GM23338 (cell line): ENCODE data around the gene NOVA1. TPM values are rescaled to one million over a fixed set of nuclear protein-coding genes. Genes with fewer than 3 reads are reported as not detected.

Source experiments
- ATAC-seq: fragments of 200-7000 bp; cut with Tn5 transposase; 3 replicates; pipeline ENCODE4 v1.9.1; 2020
- DNase-seq: peaks from one replicate; pipeline ENCODE4 v3.0.0-alpha.2; 2015; ENCODE audit warnings: low spot score
- H2AFZ ChIP-seq: fragments of 200-600 bp; sonication (generic); 2 replicates; pipeline ENCODE4 v1.8.0; 2016; ENCODE audit warnings: antibody characterized with exemption, mild to moderate bottlenecking, moderate library complexity
- H3F3A ChIP-seq: fragments of 200-600 bp; sonication (generic); replicated peaks from 2 replicates; pipeline ENCODE4 v1.8.0; 2017; ENCODE audit warnings: antibody characterized with exemption, mixed run types, low read depth
- H3K27ac ChIP-seq: fragments of 200-600 bp; sonication (generic); 2 replicates; pipeline ENCODE4 v1.6.1; 2016; ENCODE audit warnings: low read depth
- H3K27me3 ChIP-seq: fragments of 200-600 bp; sonication (generic); 2 replicates; pipeline ENCODE4 v1.8.0; 2016; ENCODE audit warnings: mild to moderate bottlenecking, mixed run types, moderate library complexity; ENCODE audit not compliant: insufficient read depth
- H3K36me3 ChIP-seq: fragments of 200-600 bp; sonication (generic); 2 replicates; pipeline ENCODE4 v1.8.0; 2016; ENCODE audit warnings: mild to moderate bottlenecking; ENCODE audit not compliant: insufficient read depth
- H3K4me1 ChIP-seq: fragments of 200-600 bp; sonication (generic); 2 replicates; pipeline ENCODE4 v1.8.0; 2016; ENCODE audit warnings: mild to moderate bottlenecking, moderate library complexity; ENCODE audit not compliant: insufficient read depth
- H3K4me2 ChIP-seq: fragments of 200-600 bp; sonication (generic); 2 replicates; pipeline ENCODE4 v1.7.1; 2017; ENCODE audit warnings: mixed run types
- H3K4me3 ChIP-seq: fragments of 200-600 bp; sonication (generic); 2 replicates; pipeline ENCODE4 v1.6.1; 2016; ENCODE audit warnings: mixed run types
- H3K79me2 ChIP-seq: fragments of 200-600 bp; sonication (generic); replicated peaks from 2 replicates; pipeline ENCODE4 v1.8.0; 2017; ENCODE audit warnings: mild to moderate bottlenecking; ENCODE audit not compliant: insufficient read depth
- H3K9me2 ChIP-seq: fragments of 200-600 bp; sonication (generic); 2 replicates; pipeline ENCODE4 v1.8.0; 2017; ENCODE audit not compliant: insufficient read depth
- H4K20me1 ChIP-seq: fragments of 200-600 bp; sonication (generic); replicated peaks from 2 replicates; pipeline ENCODE4 v1.8.0; 2017; ENCODE audit warnings: mild to moderate bottlenecking; ENCODE audit not compliant: insufficient read depth
- H3K27ac Mint-ChIP-seq: 2 replicates; pipeline ENCODE4 v1.8.0; 2020; ENCODE audit warnings: inconsistent platforms, mild to moderate bottlenecking, moderate library complexity, mixed read lengths
- H3K27me3 Mint-ChIP-seq: 3 replicates; pipeline ENCODE4 v1.8.0; 2022; ENCODE audit warnings: low read depth, mild to moderate bottlenecking, moderate library complexity, mixed read lengths, inconsistent platforms; ENCODE audit not compliant: insufficient read depth, poor library complexity
- H3K36me3 Mint-ChIP-seq: 3 replicates; pipeline ENCODE4 v1.8.0; 2021; ENCODE audit warnings: low read depth, mild to moderate bottlenecking, inconsistent platforms, moderate library complexity, mixed read lengths
- H3K4me1 Mint-ChIP-seq: 3 replicates; pipeline ENCODE4 v1.8.0; 2020; ENCODE audit warnings: mild to moderate bottlenecking, inconsistent platforms, mixed read lengths
- H3K4me3 Mint-ChIP-seq: 3 replicates; pipeline ENCODE4 v1.8.0; 2021; ENCODE audit warnings: moderate library complexity, mild to moderate bottlenecking, inconsistent platforms, mixed read lengths
- H3K9me3 Mint-ChIP-seq: 3 replicates; pipeline ENCODE4 v1.8.0; 2020; ENCODE audit warnings: moderate library complexity, mild to moderate bottlenecking, inconsistent platforms, mixed read lengths
- CREB1 ChIP-seq: fragments of 250-450 bp; sonication (Bioruptor Pico); IDR thresholded peaks from 2 replicates; pipeline ENCODE4 v1.5.0; 2020; ENCODE audit warnings: low read depth, mild to moderate bottlenecking, moderate library complexity
- CTCF ChIP-seq, 2 experiments: fragments of 200-600 bp in 1 of 2; sonication (generic) in 1 of 2; conservative IDR thresholded peaks; 2 replicates each; pipeline versions ENCODE4 v1.5.1 to v1.6.1; 2016 to 2017; ENCODE audit warnings: antibody characterized with exemption in 2 of 2, low read depth in 2 of 2, mild to moderate bottlenecking in 2 of 2, moderate library complexity in 1 of 2
- EZH2 ChIP-seq: fragments of 200-600 bp; sonication (generic); IDR thresholded peaks from one replicate; pipeline ENCODE4 v1.8.0; 2017; ENCODE audit warnings: antibody characterized with exemption, mild to moderate bottlenecking, low read depth; ENCODE audit not compliant: unreplicated experiment
- EZH2phosphoT487 ChIP-seq: fragments of 200-600 bp; sonication (generic); IDR thresholded peaks from one replicate; pipeline ENCODE4 v1.8.1; 2018; ENCODE audit warnings: antibody characterized with exemption; ENCODE audit not compliant: unreplicated experiment
- JUNB ChIP-seq: IDR thresholded peaks from one replicate; pipeline ENCODE4 v1.6.1; 2016; ENCODE audit warnings: antibody characterized with exemption; ENCODE audit not compliant: unreplicated experiment
- NANOG ChIP-seq: IDR thresholded peaks from 2 replicates; pipeline ENCODE4 v1.6.1; 2016; ENCODE audit warnings: antibody characterized with exemption, borderline replicate concordance
- POLR2AphosphoS5 ChIP-seq: IDR thresholded peaks from 2 replicates; pipeline ENCODE4 v1.6.1; 2016; ENCODE audit warnings: antibody characterized with exemption, low read depth
- ZNF114 ChIP-seq: fragments of 250-450 bp; sonication (Bioruptor Pico); IDR thresholded peaks from 2 replicates; pipeline ENCODE4 v1.5.0; 2020; ENCODE audit warnings: mild to moderate bottlenecking, moderate library complexity
- ZNF331 ChIP-seq: fragments of 250-450 bp; sonication (Bioruptor Pico); IDR thresholded peaks from 2 replicates; pipeline ENCODE4 v1.5.0; 2020; ENCODE audit warnings: low read depth, mild to moderate bottlenecking, moderate library complexity
- ZNF462 ChIP-seq: fragments of 250-450 bp; sonication (Bioruptor Pico); IDR thresholded peaks from 2 replicates; pipeline ENCODE4 v1.5.0; 2020; ENCODE audit warnings: mild to moderate bottlenecking, moderate library complexity
- polyA plus RNA-seq: library from polyadenylated mRNA; unstranded; fragments of >200 nt; fragmentation: Nextera tagmentation; extraction: Ambion mirVana; gene quantifications from 2 replicates; pipeline ENCODE4 v1.2.1, GENCODE V29; 2016
- total RNA-seq: library from RNA; depleted of rRNA; stranded (reverse); fragments of >200 nt; shearing (Covaris generic); gene quantifications from 2 replicates; pipeline ENCODE4 v1.2.3, GENCODE V29; 2014
- TF ChIP-seq, protein P1 (sequence below): IDR thresholded peaks from 2 replicates; pipeline ENCODE4 v1.6.1; 2016; ENCODE audit warnings: antibody characterized with exemption
- TF ChIP-seq, protein P2 (sequence below): IDR thresholded peaks from one replicate; pipeline ENCODE4 v1.6.1; 2018; ENCODE audit warnings: antibody characterized with exemption; ENCODE audit not compliant: unreplicated experiment

The NOVA1 gene
- total and polyA plus RNA-seq, 2 experiments from 2014 or later, result 8.1 to 11.6 TPM

- Mint-ChIP-seq H3K36me3 (no peaks in the 10 kb centered on the region), H3K9me3 (no peaks in the 10 kb centered on the region), H3K27me3 (peaks cover 3% of the 10 kb centered on the region), H3K27ac (no peak overlapping the region), H3K4me3 (no peak overlapping the region), H3K4me1 (peaks cover 24% of the 10 kb centered on the region)
- TF ChIP-seq CTCF (conservative IDR thresholded peaks at IDR 0.05; ENCODE audit: low read depth in 2 of 2) (no peak), EZH2 (no peak), ZNF331 (CRISPR knock-in tag) (no peak), POLR2AphosphoS5 (no peak), JUNB (no peak), ZNF114 (no peak), CREB1 (CRISPR knock-in tag) (no peak), NANOG (no peak), ZNF462 (no peak), EZH2phosphoT487 (no peak)
- TF ChIP-seq, protein P1, sequence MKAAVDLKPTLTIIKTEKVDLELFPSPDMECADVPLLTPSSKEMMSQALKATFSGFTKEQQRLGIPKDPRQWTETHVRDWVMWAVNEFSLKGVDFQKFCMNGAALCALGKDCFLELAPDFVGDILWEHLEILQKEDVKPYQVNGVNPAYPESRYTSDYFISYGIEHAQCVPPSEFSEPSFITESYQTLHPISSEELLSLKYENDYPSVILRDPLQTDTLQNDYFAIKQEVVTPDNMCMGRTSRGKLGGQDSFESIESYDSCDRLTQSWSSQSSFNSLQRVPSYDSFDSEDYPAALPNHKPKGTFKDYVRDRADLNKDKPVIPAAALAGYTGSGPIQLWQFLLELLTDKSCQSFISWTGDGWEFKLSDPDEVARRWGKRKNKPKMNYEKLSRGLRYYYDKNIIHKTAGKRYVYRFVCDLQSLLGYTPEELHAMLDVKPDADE, result no peak
- TF ChIP-seq, protein P2, sequence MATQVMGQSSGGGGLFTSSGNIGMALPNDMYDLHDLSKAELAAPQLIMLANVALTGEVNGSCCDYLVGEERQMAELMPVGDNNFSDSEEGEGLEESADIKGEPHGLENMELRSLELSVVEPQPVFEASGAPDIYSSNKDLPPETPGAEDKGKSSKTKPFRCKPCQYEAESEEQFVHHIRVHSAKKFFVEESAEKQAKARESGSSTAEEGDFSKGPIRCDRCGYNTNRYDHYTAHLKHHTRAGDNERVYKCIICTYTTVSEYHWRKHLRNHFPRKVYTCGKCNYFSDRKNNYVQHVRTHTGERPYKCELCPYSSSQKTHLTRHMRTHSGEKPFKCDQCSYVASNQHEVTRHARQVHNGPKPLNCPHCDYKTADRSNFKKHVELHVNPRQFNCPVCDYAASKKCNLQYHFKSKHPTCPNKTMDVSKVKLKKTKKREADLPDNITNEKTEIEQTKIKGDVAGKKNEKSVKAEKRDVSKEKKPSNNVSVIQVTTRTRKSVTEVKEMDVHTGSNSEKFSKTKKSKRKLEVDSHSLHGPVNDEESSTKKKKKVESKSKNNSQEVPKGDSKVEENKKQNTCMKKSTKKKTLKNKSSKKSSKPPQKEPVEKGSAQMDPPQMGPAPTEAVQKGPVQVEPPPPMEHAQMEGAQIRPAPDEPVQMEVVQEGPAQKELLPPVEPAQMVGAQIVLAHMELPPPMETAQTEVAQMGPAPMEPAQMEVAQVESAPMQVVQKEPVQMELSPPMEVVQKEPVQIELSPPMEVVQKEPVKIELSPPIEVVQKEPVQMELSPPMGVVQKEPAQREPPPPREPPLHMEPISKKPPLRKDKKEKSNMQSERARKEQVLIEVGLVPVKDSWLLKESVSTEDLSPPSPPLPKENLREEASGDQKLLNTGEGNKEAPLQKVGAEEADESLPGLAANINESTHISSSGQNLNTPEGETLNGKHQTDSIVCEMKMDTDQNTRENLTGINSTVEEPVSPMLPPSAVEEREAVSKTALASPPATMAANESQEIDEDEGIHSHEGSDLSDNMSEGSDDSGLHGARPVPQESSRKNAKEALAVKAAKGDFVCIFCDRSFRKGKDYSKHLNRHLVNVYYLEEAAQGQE, result no peak
- H3K4me1 ChIP-seq, result peaks cover 27% of the 10 kb centered on the region
- H3K27ac ChIP-seq, result no peak overlapping the region
- DNase-seq (no peak), ATAC-seq (no peak)
- no peaks in the 10 kb centered on the region for H3K9me2 ChIP-seq
- H3K27me3 ChIP-seq, result no peaks in the 10 kb centered on the region
- no peaks in the 10 kb centered on the region for H3K36me3 ChIP-seq
- H3F3A ChIP-seq, result no peaks in the 10 kb centered on the region
- no peak overlapping the region for H3K4me2 ChIP-seq
- H3K4me3 ChIP-seq, result no peak overlapping the region
- peaks cover 21% of the 10 kb centered on the region for H3K79me2 ChIP-seq
- H4K20me1 ChIP-seq, result no peaks in the 10 kb centered on the region
- no peak overlapping the region for H2AFZ ChIP-seq
Observed at GRCh38 chr14:26593357-26593756, 4.5 kb downstream of the NOVA1 start.
